H1 (cell line): ENCODE results near the gene ABI3BP.

Source experiments
- E2F6 ChIP-seq: IDR thresholded peaks from 2 replicates; pipeline ENCODE4 v1.6.1; 2012; ENCODE audit warnings: inconsistent platforms
- EP300 ChIP-seq, 2 experiments: IDR thresholded peaks; 1 replicate in 1 of 2; 2 replicates in 1 of 2; pipeline ENCODE4 v1.6.1; 2011 to 2012; ENCODE audit warnings: low read depth in 2 of 2, low read length in 2 of 2, mild to moderate bottlenecking in 2 of 2, borderline replicate concordance in 1 of 2, inconsistent platforms in 1 of 2, moderate library complexity in 1 of 2
- EZH2 ChIP-seq: fragments of 200-600 bp; sonication (generic); IDR thresholded peaks from 2 replicates; pipeline ENCODE4 v1.7.1; 2012; ENCODE audit warnings: low read depth, mild to moderate bottlenecking, moderate library complexity, low read length, inconsistent platforms; ENCODE audit not compliant: severe bottlenecking
- PHF8 ChIP-seq: fragments of 200-600 bp; sonication (generic); conservative IDR thresholded peaks from 2 replicates; pipeline ENCODE4 v1.7.1; 2012; ENCODE audit warnings: low read depth, mild to moderate bottlenecking, inconsistent platforms, low read length, moderate library complexity
- POLR2A ChIP-seq, 2 experiments: IDR thresholded peaks; 1 replicate in 1 of 2; 2 replicates in 1 of 2; pipeline ENCODE4 v1.6.1; 2011; ENCODE audit warnings: low read depth in 2 of 2, low read length in 2 of 2, mild to moderate bottlenecking in 2 of 2; ENCODE audit errors: control extremely low read depth in 1 of 2
- POLR2AphosphoS5 ChIP-seq: IDR thresholded peaks from 2 replicates; pipeline ENCODE4 v1.6.1; 2011; ENCODE audit warnings: low read depth, low read length
- SUZ12 ChIP-seq: fragments of 200-600 bp; sonication (generic); IDR thresholded peaks from 2 replicates; pipeline ENCODE4 v1.6.1; 2012; ENCODE audit warnings: mild to moderate bottlenecking, inconsistent platforms, low read length, moderate library complexity, mixed read lengths
- TAF7 ChIP-seq: optimal IDR thresholded peaks from 2 replicates; pipeline ENCODE3; 2011; ENCODE audit warnings: low read depth, mild to moderate bottlenecking, inconsistent platforms, low read length, moderate library complexity, borderline replicate concordance
- TF ChIP-seq, protein P1 (sequence below), 3 experiments: IDR thresholded peaks; 1 replicate in 2 of 3; 2 replicates in 1 of 3; pipeline versions ENCODE4 v1.5.1 to v1.6.1; 2011; ENCODE audit warnings: low read length in 3 of 3, mild to moderate bottlenecking in 3 of 3, inconsistent platforms in 2 of 3, low read depth in 1 of 3, moderate library complexity in 1 of 3; ENCODE audit not compliant: insufficient read depth in 1 of 3; ENCODE audit errors: control extremely low read depth in 1 of 3
- TF ChIP-seq, protein P2 (sequence below): IDR thresholded peaks from 2 replicates; pipeline ENCODE4 v1.6.1; 2011; ENCODE audit warnings: low read length, improper control_type of control experiment

GRCh38 chr3:100856821-100857220, 136.4 kb downstream of the ABI3BP start:
- TF ChIP-seq, protein P1, sequence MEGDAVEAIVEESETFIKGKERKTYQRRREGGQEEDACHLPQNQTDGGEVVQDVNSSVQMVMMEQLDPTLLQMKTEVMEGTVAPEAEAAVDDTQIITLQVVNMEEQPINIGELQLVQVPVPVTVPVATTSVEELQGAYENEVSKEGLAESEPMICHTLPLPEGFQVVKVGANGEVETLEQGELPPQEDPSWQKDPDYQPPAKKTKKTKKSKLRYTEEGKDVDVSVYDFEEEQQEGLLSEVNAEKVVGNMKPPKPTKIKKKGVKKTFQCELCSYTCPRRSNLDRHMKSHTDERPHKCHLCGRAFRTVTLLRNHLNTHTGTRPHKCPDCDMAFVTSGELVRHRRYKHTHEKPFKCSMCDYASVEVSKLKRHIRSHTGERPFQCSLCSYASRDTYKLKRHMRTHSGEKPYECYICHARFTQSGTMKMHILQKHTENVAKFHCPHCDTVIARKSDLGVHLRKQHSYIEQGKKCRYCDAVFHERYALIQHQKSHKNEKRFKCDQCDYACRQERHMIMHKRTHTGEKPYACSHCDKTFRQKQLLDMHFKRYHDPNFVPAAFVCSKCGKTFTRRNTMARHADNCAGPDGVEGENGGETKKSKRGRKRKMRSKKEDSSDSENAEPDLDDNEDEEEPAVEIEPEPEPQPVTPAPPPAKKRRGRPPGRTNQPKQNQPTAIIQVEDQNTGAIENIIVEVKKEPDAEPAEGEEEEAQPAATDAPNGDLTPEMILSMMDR (IDR thresholded peaks at IDR 0.05; ENCODE audit: control extremely low read depth in 1 of 3, insufficient read depth in 1 of 3, low read depth in 1 of 3, low read length in 3 of 3), result no peak
- TF ChIP-seq E2F6 (no peak), POLR2AphosphoS5 (no peak), PHF8 (no peak), POLR2A (IDR thresholded peaks at IDR 0.05; ENCODE audit: control extremely low read depth in 1 of 2, low read depth in 2 of 2, low read length in 2 of 2) (no peak), EZH2 (no peak), TAF7 (no peak), SUZ12 (no peak), EP300 (IDR thresholded peaks at IDR 0.05; ENCODE audit: borderline replicate concordance in 1 of 2, low read depth in 2 of 2, low read length in 2 of 2) (no peak)
- TF ChIP-seq, protein P2, sequence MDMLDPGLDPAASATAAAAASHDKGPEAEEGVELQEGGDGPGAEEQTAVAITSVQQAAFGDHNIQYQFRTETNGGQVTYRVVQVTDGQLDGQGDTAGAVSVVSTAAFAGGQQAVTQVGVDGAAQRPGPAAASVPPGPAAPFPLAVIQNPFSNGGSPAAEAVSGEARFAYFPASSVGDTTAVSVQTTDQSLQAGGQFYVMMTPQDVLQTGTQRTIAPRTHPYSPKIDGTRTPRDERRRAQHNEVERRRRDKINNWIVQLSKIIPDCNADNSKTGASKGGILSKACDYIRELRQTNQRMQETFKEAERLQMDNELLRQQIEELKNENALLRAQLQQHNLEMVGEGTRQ, result no peak
